Glomerular endothelial cell (primary cell): Measurements from ENCODE around the gene FAF2. TPM values are rescaled to one million over a fixed set of nuclear protein-coding genes. Genes with fewer than 3 reads are reported as not detected.
"Not testable (repeated sequence)": the region's sequence is repeated elsewhere in the genome, so short reads cannot be mapped to it uniquely, and the experiment has no call there.

Experiments used
- DNase-seq: peaks from one replicate; pipeline ENCODE4 v3.0.0-alpha.2; 2011; ENCODE audit warnings: low read depth, low spot score; ENCODE audit errors: extremely low read depth
- total RNA-seq: library from RNA; depleted of rRNA; stranded (reverse); fragments of >200 nt; gene quantifications from 2 replicates; pipeline ENCODE4 v1.2.3, GENCODE V29; 2015

The FAF2 gene, protein sequence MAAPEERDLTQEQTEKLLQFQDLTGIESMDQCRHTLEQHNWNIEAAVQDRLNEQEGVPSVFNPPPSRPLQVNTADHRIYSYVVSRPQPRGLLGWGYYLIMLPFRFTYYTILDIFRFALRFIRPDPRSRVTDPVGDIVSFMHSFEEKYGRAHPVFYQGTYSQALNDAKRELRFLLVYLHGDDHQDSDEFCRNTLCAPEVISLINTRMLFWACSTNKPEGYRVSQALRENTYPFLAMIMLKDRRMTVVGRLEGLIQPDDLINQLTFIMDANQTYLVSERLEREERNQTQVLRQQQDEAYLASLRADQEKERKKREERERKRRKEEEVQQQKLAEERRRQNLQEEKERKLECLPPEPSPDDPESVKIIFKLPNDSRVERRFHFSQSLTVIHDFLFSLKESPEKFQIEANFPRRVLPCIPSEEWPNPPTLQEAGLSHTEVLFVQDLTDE
- total RNA-seq, result 38.4 and 44.9 TPM in 2 replicates

DNA sequence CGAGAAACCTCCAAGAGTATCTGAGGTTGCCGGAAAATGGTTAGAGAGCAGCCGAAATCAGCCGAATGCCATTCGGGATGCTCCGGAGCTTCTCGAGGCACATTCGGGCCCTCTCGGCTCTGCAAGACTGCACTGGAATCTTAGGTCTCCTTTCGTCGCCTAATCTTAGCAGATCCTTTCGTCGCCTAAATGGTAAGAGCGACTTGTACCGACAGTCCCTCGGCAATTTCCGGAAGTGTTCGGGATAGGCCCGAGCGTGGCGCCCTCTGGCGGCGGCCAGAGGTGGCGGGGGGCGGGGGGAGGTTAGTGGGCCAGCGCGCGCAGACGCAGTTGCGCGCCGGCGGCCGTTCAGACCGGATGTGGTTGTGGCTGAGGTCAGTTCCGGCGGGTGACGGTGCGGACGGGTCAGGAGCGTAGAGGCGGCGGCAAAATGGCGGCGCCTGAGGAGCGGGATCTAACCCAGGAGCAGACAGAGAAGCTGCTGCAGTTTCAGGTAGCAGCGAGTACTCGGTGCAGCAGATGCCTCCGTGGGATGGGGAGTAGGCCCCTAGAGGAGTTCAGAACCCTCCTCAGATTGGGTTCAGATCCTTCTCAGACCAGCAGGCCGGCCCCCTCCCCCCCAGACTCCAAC is at the start of gene FAF2:
FAF2 (plus strand) TSS at position 408 of the 631 bp plus-strand sequence; CDS start at position 431, 23 bp downstream.
- peak; percentile 91 for DNase-seq

DNA sequence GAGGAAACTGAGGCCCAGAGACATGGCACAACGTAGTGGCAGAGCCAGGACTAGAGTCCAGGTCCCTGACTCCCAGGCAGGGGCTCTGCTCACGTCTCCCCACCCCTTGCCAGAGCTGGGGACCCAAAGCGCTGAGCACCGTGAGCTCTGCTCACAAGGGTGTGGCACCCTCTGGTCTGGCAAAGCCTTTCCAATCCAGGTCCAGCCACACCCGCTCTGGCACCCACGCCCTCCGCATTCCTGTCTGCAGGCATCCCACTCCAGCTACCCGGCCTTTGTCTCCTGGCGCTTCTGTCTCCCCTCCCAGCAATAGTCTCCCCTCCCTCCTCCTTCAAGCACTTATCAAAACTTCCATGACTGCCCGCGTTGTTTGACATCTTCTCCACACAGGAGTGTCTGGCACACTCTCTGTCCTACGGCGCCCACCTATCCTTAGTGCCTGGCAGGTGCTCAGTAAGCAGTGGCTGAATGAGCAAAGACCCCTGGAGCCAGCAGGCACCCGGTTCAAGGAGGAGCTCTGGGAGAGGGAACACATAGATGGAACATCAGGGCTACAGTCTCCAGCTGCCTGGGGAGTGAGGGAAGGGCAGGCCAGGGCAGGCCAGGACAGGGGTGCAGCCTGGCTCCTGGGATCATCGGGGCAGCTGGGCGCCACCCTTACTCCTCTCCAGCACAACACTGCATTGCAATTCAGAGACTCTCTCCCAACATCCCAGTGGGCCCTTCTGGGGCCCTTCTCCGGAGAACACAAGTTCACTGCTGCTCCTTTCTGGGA is 47.6 kb upstream of the FAF2 start:
- no peak for DNase-seq

DNA sequence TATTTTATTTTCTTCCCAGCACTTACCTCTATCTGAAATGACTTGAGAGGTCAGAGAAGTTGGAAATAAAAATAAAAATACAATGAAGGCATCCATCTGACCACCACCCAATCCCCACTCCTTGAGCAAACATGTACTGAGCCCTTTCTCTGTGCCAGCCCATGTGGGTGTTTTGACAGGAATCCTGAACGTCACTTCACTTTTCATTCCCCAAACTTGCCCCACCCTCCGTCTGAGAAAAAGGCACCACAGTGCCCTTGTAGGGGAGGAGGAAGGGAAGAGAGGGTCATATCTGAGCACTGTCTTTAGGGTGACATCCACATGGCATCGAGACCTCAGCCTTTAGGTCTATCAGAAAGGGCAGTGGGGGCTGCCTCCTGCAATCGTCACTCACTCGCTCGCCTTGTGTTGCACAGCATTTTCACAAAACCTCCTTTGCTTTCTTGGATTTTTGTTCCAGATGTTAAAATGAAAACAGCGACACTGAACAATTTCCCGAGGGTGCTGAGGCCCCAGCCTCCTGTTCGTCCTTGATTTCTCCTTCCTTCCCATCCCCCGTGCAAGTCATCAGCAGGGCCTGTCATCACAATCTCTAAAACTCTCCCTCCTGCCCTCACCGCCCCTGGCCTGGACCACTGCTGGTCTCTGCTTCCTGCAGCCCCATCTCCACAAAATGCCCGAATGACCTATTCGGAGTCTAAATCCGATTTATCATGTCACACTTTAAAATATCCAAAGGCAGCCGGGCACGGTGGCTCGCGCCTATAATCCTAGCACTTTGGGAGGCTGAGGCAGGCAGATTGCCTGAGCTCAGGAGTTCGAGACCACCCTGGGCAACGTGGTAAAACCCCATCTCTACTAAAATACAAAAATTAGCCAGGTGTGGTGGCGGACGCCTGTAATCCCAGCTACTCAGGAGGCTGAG is 46.6 kb upstream of the FAF2 start:
- DNase-seq, result no peak

DNA sequence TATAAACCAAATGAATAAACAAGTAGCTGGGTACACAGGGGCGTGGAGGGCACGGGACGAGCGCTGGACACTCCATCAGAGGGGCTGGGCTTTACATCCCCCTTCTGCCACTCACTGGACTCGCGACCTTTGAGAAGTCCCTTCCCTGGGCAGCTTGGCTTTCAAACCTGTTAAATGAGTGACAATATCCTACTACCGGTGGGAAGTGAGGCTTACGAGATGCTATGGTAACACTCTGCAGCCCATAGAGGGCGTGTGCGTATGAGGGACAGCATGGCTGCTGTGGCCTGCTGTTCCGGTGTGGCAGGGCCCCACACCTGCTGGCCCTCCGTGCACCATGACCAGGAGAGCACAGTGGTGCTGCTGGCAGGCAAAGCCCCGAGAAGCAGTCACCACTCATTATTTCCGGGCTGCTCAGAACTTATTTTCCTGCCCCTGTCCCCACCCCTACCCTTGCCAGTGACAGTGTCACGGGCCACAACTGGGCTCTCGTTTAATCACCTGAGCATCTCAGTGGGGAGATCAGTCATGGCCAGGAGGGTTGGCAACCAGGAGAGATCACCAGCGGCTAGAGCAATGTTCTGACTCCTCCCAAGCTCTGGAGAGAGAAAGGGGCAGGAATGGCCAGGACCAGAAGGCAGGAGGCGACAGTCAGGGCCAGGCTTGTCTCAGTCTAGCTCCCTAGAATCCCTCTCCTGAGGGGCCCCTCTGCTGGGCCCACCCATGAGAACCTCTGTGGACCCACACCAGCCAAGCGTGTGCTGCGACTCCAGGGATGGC is 42.3 kb upstream of the FAF2 start:
- no peak for DNase-seq

DNA sequence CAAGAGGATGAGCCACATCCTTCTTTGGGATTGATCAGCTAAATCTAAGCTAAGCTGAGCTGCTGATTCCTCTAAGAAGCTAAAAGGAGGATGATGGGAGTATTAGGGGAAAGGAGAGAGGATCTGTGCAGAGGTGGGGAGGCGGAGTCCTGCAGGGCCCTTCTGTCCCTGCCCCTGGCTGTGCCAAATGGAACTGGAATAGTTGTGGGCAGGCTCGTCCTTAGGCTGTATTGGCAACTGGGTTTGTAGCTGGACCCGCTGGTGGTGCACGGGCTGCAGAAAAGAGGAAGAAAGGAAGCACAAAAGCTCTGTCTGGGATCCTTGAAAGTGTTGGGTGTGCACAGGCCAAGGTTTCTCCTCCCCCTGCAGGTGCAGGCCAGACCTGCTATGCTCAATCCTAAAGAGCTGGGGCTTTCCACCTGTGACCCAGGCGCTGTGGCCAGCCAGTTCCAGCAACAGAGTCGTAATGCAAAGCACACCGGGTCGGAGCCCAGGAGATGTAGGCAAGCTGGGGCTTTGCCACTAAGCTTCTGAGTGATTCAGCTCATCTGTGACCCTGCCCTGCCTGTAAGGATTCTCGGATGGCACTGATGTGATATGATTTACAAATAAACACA is 41.6 kb upstream of the FAF2 start:
- no peak for DNase-seq

DNA sequence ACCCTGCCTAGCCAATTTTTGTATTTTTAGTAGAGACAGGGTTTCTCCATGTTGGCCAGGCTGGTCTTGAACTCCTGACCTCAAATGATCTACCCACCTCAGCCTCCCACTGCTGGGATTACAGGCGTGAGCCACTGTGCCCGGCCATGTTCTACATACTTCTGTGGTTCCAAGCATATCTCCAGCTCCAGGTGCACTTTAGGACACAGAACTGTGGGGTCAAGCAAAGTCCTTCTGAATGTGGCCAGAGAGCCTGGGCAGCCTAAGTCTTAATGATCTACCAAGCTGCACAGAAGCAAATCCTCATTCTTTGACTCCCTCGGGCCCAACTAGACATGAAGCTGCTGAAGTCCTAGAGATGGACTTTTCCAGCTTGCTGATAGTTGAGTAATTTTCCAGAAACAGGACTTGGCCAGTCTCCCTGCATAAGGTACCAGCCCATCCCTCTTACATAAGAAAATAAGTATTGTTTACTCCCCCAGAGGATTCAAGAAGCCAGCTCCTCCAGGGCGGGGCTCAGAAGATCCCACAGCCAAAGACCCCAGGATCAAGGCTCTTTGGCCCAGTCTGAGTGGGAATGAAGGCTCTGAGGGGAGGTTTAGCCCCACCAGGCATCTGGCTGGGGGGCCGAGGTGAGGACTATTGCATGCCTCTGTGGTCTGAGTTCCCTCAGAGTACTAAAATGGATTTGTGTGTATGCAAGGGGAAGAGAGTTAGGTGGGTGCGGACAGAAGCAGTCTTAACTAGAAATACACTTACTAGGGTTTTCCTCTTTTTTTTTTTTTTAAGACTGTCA is 40.5 kb upstream of the FAF2 start:
- no peak for DNase-seq

DNA sequence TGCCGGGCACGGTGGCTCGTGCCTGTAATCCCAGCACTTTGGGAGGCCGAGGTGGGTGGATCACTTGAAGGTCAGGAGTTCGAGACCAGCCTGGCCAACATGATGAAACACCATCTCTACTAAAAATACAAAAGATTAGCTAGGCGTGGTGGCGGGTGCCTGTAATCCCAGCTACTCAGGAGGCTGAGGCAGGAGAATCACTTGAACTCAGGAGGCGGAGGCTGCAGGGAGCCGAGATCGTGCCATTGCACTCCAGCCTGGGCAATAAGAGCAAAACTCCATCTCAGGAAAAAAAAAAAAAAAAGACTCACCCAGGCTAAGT is 40.0 kb upstream of the FAF2 start:
- DNase-seq, result not testable (repeated sequence)

DNA sequence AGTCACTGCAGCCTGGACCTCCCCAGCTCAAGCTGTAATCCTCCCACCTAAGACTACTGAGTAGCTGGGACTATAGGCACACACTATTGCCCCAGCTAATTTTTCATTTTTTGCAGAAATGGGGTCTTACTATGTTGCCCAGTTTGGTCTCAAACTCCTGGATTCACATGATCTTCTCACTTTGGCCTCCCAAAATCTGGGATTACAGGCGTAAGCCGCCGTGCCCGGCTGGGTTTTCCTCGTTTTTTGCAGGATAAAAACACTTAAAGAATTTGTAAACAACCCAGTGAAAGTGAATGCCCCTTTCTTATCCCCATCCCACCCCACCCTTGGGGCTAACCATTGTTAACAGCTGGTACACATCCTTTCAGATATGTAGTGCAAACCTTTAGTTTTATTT is 39.6 kb upstream of the FAF2 start:
- no peak for DNase-seq

DNA sequence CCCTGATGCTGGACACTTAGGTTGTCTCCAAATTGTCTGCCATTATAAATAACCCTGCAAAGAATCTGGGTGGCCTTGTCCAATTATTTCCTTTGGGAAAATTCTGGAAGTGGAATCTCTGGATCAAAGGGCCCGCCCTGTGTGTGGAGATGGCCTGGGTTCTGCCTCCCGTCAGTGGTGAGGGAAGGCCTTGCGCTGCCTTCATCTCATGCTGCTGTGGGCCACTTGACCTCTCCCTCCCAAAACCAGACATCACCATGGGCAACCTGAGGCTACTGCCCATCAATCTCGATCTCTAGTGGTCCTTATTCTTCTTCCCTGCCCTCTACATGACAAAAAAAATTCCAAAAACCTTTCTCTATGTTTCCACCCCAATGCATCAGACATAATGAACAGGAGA is 38.4 kb upstream of the FAF2 start:
- no peak for DNase-seq

DNA sequence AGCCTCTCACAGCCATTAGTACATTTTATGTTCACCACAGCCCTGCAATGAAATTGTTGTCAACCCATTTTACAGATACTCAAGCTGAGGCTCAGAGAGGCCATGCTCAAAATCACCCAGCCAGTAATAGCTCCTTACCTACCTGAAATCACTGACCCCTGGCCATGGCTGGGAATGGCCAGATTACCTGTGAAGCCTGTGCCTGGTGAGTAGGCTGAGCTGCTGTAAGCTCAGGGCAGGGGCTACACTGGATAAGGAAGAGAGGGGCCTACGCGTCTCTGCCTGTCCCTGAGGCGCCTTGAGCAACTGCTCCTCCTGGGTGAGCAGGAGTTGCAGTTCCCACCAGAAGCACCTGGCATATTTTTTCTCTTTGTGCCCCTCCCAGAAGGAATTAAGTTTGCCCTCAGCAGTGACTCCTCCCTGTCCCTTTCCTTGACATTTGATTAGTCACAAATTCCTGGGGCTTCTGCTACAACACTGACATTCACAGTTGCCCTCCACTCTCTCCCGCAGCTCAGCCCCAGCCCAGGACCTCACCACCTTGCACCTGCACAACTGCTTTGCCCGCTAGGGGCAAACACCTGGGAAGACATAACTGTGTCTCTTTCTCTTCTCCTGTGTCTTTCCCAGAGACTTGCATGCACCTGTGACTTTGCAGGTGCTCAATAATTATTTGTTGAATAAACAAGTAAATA is 37.6 kb upstream of the FAF2 start:
- DNase-seq, result no peak

DNA sequence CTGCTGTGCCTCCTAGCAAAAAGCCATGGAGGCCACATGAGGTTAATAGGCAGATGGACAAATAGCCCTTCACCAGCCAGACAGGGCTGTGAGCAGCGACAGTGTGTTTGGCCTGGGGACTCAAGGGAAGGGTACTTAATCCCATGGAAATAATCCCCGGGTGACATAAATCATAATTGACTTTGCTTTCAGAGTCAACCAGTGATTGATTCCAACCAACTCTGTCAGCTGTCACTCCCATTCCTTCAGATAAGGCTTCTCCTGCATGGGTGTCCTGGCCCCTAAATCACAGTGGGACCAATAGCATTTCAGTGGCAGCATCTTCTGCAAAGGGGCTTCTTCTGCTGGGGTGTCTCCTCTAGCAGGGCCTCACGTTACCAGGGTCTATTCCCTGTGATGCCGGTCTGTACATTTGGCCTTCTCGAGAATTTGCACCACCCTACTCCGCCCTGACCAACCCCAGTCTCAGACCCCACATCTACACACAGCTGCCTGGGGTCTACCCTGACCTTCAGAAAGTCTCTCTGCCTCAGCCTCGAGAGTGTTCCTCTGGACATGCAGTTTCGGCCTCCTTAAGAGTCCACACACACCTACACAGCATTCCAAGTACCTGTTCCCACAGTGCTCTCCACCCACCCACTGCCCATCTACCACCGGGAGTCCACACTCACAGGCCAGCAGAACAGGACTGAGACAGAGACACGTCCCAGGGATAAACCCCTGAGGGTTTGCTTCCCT is 35.5 kb upstream of the FAF2 start:
- no peak for DNase-seq

DNA sequence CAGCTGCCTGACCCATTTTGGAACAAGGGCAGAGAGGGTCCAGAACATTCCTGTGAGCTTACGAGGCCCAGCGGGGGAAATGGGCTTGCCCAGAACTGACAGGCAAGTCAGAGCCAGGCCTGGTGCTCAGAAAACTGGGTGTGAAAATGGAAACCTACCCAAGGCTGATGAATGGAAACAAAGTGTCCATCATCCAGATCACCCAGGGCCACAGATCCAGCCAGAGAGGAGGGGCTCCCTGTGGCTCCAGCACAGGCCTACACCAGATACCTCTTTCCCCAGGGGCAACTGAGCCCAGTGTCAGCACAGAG is 35.0 kb upstream of the FAF2 start:
- no peak for DNase-seq

DNA sequence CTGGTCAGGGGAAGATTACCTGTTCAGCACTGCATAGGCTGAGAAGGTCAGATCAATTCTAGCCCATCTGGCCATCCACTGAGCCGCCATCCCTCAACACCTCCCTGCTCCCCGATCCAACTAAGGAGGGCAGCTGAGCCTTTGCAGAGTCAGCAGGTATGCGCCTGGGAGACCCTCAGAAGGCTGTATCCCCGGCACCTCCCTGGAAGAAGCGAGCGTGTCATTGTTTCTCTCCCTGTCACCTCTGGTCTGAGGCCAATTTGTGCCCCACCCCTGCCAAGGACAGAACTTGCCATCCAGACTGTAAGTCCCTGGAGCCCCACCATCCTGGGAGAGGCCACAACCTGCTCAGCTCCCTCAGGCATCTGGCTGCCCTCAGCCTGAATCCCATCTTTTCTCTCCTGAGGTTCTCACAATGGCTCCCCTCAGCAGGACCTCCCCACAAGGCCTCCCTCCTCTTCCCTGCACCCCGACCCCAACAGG is 34.4 kb upstream of the FAF2 start:
- no peak for DNase-seq

DNA sequence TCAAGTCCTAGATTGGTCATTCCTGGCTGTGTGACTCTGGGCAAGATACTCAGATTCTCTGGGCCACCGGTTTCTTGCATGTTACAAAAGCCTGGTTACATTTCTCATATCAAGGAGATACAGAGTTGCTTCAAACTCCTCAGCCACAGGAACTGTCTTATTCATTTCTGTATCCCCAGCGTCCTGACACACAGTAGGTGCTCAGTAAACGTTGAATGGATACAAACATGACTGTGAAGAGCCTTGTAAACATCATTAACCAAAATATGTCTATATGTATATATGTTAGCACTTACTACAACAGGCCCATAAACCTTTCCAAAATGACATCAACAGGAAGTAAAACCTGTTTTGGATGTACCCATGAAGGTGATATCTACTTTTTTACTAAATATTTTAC is 33.5 kb upstream of the FAF2 start:
- DNase-seq, result no peak

DNA sequence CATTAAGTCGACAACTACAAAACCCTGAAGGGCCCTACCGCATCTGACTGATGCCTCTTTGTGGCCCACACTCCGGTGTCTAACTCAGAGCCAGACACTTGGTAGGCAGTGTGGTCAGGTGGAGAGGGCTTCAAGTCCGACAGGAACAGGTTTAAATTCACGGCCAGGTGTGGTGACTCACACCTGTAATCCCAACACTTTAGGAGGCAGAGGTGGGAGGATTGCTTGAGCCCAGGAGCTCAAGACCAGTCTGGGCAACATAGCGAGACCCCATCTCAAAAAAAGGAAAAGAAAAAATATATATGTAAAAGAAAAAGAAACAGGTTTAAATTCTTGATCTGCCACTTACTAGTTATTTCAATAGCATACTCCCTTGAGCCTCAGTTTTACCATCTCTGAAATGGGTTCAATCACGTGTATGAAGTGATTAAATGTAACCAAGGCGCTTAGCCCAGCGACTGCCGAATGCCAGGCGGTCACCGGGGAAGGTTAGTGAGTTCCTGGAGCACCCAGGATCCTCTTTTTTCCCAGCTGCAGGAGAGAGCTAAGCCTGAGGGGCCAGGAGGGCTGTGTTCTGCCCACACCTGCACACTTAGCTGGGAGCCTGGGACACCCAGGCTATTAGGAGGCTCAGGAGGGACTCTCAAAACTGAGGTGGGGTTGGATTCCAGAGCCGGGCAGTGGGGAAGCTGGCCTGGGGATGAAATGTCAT is 32.8 kb upstream of the FAF2 start:
- no peak for DNase-seq

DNA sequence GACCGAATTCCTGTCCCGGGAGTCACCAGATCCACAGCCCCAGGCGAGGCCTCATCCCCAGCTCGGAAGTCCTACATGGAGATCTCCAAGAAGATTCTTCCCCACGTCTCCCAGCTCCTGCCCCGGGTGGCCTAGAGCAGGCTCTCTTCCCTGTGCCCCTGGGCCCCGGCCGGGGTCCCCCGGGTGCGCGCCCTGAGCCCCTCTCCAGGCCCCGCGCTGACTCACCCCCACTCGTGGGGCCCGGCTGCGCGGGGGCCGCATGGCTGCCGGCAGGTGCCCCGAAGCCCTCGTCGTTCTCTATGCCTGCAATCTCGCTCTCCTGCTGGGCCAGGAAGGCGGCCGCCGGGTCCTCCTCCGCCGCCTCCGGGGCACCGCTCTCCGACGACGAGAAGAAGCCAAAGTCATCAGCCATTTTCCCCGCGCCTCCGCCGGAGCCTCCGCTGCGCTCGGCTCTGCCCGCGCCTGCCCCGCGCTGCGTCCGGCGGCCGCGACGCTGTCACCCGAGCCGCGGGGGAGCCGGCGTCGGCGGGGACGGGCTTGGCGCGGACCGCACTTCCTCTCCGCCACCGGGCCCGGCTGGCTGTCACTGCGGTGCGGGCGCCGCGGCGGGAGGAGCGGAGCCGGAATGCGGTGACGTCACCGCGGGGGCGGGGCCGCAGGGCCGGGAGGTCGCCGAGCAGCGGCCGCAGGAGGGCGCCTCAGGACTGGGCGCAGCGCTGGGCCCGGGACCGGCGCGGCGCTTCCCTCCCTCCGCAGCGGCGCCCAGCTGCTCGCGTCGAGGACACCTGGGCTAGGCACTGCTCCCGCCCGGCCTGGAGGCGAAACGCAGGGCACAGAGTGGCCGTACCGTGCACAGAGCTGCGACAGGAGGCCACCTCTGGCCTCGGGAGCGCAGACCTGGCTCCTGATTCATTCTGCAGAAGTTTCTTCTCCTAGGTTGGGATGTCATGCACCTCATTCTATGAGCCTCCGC is 31.9 kb upstream of the FAF2 start, which contains the start of gene CLTB:
CLTB (minus strand) TSS at position 588 of the 973 bp plus-strand sequence; CDS start at position 412, 176 bp downstream.
- no peak for DNase-seq
